Right hindlimb (tissue), 1 donor: Measurements from ENCODE around the gene PRKG1.
"Not testable (repeated sequence)": the region's sequence is repeated elsewhere in the genome, so short reads cannot be mapped to it uniquely, and the experiment has no call there.

Experiments used
- DNase-seq: peaks from one replicate; pipeline ENCODE4 v3.0.0-alpha.2; 2018

Gene PRKG1

GRCh38 chr10:51980752-51981151, 906.5 kb downstream of the PRKG1 start:
- no peak for DNase-seq

- DNase-seq: no peak
Observed at GRCh38 chr10:51981731-51982130, 907.4 kb downstream of the PRKG1 start.

GRCh38 chr10:51983481-51983880, 909.2 kb downstream of the PRKG1 start:
- DNase-seq: no peak

DNA sequence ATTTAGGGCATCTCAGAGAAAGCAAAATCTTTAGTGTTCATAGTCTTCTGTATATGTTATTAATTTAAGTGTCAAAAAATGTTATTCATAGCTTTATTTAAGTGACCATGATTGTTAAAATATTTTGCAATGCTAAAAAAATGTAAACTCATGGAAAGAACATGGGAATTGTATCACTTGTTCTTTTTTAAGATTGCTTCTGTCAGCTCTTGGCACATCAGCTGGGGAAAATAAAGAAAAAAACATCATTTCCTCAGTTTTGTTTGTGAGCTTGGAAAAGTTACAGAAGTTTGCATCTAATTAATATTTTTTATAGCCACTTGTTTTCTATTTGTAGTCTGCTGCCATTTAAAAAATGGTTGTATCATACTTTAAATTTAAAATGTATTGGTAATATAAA, 911.0 kb downstream of the PRKG1 start:
- DNase-seq: no peak

- peak; percentile 51 for DNase-seq
Observed at GRCh38 chr10:51986516-51986915, 912.2 kb downstream of the PRKG1 start.

GRCh38 chr10:51993475-51993874, 919.2 kb downstream of the PRKG1 start:
- DNase-seq: no peak

GRCh38 chr10:51999096-51999495, 924.8 kb downstream of the PRKG1 start:
- DNase-seq: no peak

- no peak for DNase-seq
Observed at GRCh38 chr10:52004342-52004949, 930.2 kb downstream of the PRKG1 start.

GRCh38 chr10:52007091-52007490, 932.8 kb downstream of the PRKG1 start:
- DNase-seq: no peak

- DNase-seq: no peak
Observed at GRCh38 chr10:52011118-52011517, 936.8 kb downstream of the PRKG1 start.

DNA sequence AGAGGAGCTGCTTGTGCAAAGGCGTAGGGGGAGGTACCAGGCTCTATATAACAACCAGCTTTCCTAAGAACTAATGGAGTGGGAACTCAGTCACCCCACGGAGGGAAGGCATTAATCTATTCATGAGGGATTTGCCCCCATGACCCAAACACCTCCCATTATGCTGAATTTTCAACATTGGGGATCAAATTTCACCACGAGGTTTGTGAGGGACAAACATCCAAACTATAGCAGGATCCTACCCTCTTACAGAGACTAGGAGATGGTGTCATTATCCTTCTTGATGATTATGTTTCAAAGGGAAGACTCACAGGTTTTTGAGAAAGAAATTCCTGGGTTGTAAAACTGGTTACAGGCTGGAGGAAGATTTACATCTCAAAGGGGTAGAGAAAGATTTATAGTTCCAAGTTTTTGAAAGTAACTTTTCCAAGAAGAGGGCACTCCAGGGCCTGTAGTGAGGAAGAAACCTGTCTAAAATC, 944.8 kb downstream of the PRKG1 start:
- DNase-seq: no peak

DNA sequence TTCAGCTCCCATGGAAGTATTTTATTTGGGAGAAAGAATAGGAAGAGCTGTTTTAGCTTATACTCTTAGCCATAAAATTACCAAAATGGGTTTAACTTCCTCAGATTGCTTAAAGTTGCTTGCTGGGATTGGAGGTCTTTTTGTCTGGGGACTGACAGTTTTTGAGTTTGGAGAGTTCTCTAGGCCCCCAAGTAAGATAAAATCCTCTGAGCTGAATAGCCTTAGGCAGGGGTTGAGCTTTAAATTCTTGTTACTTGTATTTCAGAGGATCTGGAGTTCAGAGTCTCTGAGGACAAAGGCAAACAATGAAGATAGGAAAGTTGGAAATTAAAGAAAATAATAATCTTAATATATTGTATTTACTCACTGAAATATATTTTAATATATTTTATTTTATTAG, 945.4 kb downstream of the PRKG1 start:
- no peak for DNase-seq

DNA sequence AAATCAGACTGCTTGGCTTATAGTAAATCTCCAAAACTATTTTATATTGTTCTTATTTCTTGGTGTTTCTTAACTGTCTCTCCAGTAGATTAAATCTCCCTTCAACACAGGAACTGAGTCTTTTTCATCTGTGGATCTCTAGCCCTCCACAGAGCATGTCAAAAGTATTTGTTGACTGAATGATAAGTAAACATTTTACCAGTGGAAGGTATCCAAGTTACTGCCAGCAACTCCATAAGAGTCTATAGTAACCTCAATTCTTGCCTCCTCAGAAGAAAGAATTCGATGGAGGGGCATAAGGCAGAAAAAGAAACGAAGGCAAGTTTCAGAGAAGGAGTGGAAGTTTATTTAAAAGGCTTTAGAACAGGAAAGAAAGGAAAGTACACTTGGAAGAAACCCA, 945.9 kb downstream of the PRKG1 start:
- DNase-seq: no peak

GRCh38 chr10:52020702-52021101, 946.4 kb downstream of the PRKG1 start:
- DNase-seq: no peak

- no peak for DNase-seq
Observed at GRCh38 chr10:52027055-52027705, 952.9 kb downstream of the PRKG1 start.

DNA sequence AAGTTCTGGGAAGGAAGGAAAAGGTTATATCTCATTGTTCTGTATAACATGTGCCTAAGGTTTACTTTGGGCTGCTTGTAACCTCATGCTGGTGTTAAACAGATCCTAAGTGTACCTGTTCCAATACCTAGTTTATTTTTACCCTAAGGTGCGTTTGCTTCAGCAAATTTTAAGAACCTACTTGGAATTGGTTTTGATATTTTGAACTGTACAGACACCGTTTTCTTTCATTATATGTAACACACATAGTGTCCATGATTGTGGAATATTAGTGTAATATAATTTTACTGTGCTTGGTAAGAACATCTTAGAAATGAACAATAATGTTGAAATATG, 954.2 kb downstream of the PRKG1 start:
- no peak for DNase-seq

GRCh38 chr10:52029628-52030027, 955.3 kb downstream of the PRKG1 start:
- no peak for DNase-seq

DNA sequence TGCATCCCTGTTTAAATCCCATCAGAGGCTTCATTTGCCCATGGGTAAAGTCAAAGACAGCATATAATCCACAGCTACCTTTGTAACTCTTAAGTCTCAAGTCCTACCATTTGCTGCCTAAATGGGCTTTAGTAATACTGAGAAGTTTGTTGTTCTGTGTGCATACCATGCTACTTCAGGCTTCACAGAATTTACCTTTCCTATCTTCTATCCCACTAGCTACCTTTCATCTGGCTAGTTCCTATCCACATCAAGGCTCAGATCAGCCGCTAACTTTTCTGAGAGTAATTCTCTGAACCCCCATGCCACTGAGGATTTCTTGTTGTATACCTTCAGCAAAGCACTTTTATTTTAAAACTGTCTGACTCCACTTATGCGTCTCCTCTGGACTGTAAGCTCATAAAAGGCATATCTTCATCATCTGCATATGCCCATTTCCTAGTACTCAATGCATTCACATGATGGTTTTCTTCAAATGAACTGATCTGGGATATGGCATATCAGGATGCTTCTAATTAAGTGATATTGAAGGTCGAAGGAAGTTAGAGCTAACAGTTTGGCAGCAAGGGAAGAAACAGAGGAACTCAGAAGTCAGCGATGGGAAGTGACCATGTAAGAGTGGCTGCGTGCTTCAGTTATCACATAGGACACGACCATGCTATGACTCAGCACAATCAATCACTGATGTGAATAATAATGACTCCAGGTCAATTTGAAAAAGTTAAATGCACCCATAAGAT, 955.9 kb downstream of the PRKG1 start:
- DNase-seq: no peak

GRCh38 chr10:52030975-52031374, 956.7 kb downstream of the PRKG1 start:
- no peak for DNase-seq

- no peak for DNase-seq
Observed at GRCh38 chr10:52031771-52032170, 957.5 kb downstream of the PRKG1 start.

- DNase-seq: no peak
Observed at GRCh38 chr10:52032681-52033629, 958.7 kb downstream of the PRKG1 start.

GRCh38 chr10:52039002-52039793, 964.9 kb downstream of the PRKG1 start:
- DNase-seq: not testable (repeated sequence)
